ENCODE results near the gene SUGT1. TPM values are rescaled to one million over a fixed set of nuclear protein-coding genes. Genes with fewer than 3 reads are reported as not detected.
"Not testable (repeated sequence)": the region's sequence is repeated elsewhere in the genome, so short reads cannot be mapped to it uniquely, and the experiment has no call there.

The SUGT1 gene
- total and polyA plus RNA-seq, 2 experiments from 2014 or later = 61.3 to 172 TPM

DNA sequence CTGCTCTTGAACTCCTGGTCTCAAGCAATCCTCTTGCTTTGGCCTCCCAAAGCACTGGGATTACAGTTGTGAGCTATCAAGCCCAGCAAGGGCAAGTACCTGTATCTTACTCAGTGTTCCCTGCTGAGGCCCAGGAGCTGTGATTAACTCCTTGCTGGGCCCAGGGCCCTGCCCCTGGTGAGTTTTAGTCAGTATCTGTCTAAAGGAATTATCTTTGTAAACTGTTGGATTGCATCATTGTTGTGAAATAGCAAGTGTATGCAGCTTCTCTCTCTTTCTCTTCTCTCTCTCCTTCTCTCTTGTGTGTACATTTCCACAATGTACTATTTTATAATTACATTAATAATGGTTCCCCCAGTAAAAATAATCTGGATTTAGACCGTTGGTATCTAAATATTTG, 45.8 kb upstream of the SUGT1 start:
- not testable (repeated sequence) for H3K4me3 Mint-ChIP-seq; H3K36me3 Mint-ChIP-seq (ENCODE audit: low read depth); H3K9me2 ChIP-seq (ENCODE audit: insufficient read depth); H3F3A ChIP-seq (replicated peaks; ENCODE audit: low read depth); H3K27me3 ChIP-seq (ENCODE audit: insufficient read depth); H3K9me3 Mint-ChIP-seq; H3K4me1 ChIP-seq (ENCODE audit: insufficient read depth); H3K27ac Mint-ChIP-seq; H2AFZ ChIP-seq; H3K27me3 Mint-ChIP-seq (ENCODE audit: insufficient read depth, low read depth, poor library complexity); H3K4me1 Mint-ChIP-seq; H3K4me3 ChIP-seq; H3K79me2 ChIP-seq (replicated peaks; ENCODE audit: insufficient read depth); DNase-seq (ENCODE audit: low spot score); H3K36me3 ChIP-seq (ENCODE audit: insufficient read depth); H4K20me1 ChIP-seq (replicated peaks; ENCODE audit: insufficient read depth); H3K4me2 ChIP-seq; ATAC-seq; H3K27ac ChIP-seq (ENCODE audit: low read depth)

- not testable (repeated sequence) for H3K4me1 ChIP-seq (ENCODE audit: insufficient read depth); H3K36me3 Mint-ChIP-seq (ENCODE audit: low read depth); H3K36me3 ChIP-seq (ENCODE audit: insufficient read depth); H3K27me3 ChIP-seq (ENCODE audit: insufficient read depth); H3K4me3 ChIP-seq; H3F3A ChIP-seq (replicated peaks; ENCODE audit: low read depth); H3K27me3 Mint-ChIP-seq (ENCODE audit: insufficient read depth, low read depth, poor library complexity); H4K20me1 ChIP-seq (replicated peaks; ENCODE audit: insufficient read depth); H3K4me2 ChIP-seq; H3K4me1 Mint-ChIP-seq; H3K9me2 ChIP-seq (ENCODE audit: insufficient read depth); H3K27ac ChIP-seq (ENCODE audit: low read depth); H3K4me3 Mint-ChIP-seq; H3K79me2 ChIP-seq (replicated peaks; ENCODE audit: insufficient read depth); H3K9me3 Mint-ChIP-seq
- DNase-seq (ENCODE audit: low spot score) (peak; percentile 37), ATAC-seq (peak; percentile 86)
- H2AFZ ChIP-seq = peak overlapping the region; percentile 59; the same call in 1 of the 2 replicates
- H3K27ac Mint-ChIP-seq = peak overlapping the region; percentile 31; the same call in 1 of the 2 replicates
- TF ChIP-seq CTCF (conservative IDR thresholded peaks at IDR 0.05; ENCODE audit: low read depth in 2 of 2) = peak in 1 of 2 experiments; percentile 40; a peak in 2 of 4 replicates
Observed at GRCh38 chr13:52608184-52608583, 44.5 kb upstream of the SUGT1 start.

DNA sequence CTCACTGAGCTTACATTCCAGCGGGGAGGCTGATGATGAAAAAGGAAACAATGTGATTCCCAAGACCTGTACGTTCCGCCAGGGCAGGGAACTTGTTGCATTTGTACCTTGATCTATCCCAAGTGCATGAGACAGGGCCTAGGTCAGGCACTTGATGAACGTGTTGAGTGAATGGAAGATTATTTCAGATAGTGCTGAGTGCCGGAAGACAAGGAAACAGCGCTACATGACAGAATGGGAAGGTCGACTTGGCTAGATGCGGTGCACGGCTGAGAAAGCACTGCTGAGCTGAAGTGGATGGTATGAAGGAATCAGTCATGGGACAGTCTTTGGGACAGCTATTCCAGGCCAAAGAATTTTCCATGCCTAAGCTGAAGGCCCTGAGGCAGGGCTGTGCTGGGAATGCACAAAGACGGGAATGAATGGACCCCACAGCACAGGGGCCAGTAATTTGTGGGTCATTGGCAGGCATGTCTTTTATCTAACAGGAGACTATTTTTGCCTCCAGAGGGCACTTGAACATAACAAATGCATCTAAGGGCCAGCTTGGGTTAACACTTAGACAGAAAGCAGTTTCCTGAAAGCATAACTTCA, 43.5 kb upstream of the SUGT1 start:
- DNase-seq (ENCODE audit: low spot score) (peak; percentile 70), ATAC-seq (peak; percentile 79)
- H3K4me2 ChIP-seq; H3K9me2 ChIP-seq (ENCODE audit: insufficient read depth); H3K9me3 Mint-ChIP-seq; H2AFZ ChIP-seq; H3K36me3 ChIP-seq (ENCODE audit: insufficient read depth); H3K36me3 Mint-ChIP-seq (ENCODE audit: low read depth); H3K4me3 ChIP-seq; H3K4me1 ChIP-seq (ENCODE audit: insufficient read depth); H3K79me2 ChIP-seq (replicated peaks; ENCODE audit: insufficient read depth); H3K27ac ChIP-seq (ENCODE audit: low read depth); H3K27me3 ChIP-seq (ENCODE audit: insufficient read depth); H4K20me1 ChIP-seq (replicated peaks; ENCODE audit: insufficient read depth); H3K27me3 Mint-ChIP-seq (ENCODE audit: insufficient read depth, low read depth, poor library complexity); H3K4me3 Mint-ChIP-seq; H3F3A ChIP-seq (replicated peaks; ENCODE audit: low read depth); H3K4me1 Mint-ChIP-seq: not testable (repeated sequence)
- 0 out of 2 replicates have a peak overlapping the region, but pooled peaks have one; percentile 0 for H3K27ac Mint-ChIP-seq
- peak; percentile 57 to 69 for TF ChIP-seq CTCF (conservative IDR thresholded peaks at IDR 0.05; ENCODE audit: low read depth in 2 of 2)

GRCh38 chr13:52610158-52610557, 42.5 kb upstream of the SUGT1 start:
- H3K4me1 ChIP-seq (ENCODE audit: insufficient read depth); H3K27ac ChIP-seq (ENCODE audit: low read depth); H3K4me3 ChIP-seq; H4K20me1 ChIP-seq (replicated peaks; ENCODE audit: insufficient read depth); H3K4me2 ChIP-seq; H3K4me3 Mint-ChIP-seq; H3K79me2 ChIP-seq (replicated peaks; ENCODE audit: insufficient read depth); H3K9me2 ChIP-seq (ENCODE audit: insufficient read depth); H3K4me1 Mint-ChIP-seq; H3F3A ChIP-seq (replicated peaks; ENCODE audit: low read depth); H3K36me3 ChIP-seq (ENCODE audit: insufficient read depth); H3K27ac Mint-ChIP-seq; H3K36me3 Mint-ChIP-seq (ENCODE audit: low read depth); H2AFZ ChIP-seq; H3K27me3 Mint-ChIP-seq (ENCODE audit: insufficient read depth, low read depth, poor library complexity); DNase-seq (ENCODE audit: low spot score); ATAC-seq; H3K9me3 Mint-ChIP-seq; H3K27me3 ChIP-seq (ENCODE audit: insufficient read depth): not testable (repeated sequence)

All from GM23338 (cell line).